Posterior cingulate gyrus (tissue), 11 donors: ENCODE data around the gene KCNT1.

ENCODE experiments used
- DNase-seq, 10 donors: peaks; one replicate each; pipeline versions ENCODE4 v3.0.0 to v3.0.0-alpha.2; 2020 to 2021; ENCODE audit warnings: mixed read lengths in 3 of 10
- intact Hi-C: fragments of 100-400 bp; cut with DNase I; formaldehyde crosslinking; loops from one replicate; pipeline ENCODE4 v1.15.1; 2023

The KCNT1 gene

GRCh38 chr9:135743021-135743420, 41.0 kb downstream of the KCNT1 start:
- no peak for DNase-seq
- intact Hi-C loops = no loop called here

- intact Hi-C loops = no loop called here
- peak in 1 of 10 donors; percentile 10 for DNase-seq
Measured at GRCh38 chr9:135743546-135744332, 41.8 kb downstream of the KCNT1 start.

DNA sequence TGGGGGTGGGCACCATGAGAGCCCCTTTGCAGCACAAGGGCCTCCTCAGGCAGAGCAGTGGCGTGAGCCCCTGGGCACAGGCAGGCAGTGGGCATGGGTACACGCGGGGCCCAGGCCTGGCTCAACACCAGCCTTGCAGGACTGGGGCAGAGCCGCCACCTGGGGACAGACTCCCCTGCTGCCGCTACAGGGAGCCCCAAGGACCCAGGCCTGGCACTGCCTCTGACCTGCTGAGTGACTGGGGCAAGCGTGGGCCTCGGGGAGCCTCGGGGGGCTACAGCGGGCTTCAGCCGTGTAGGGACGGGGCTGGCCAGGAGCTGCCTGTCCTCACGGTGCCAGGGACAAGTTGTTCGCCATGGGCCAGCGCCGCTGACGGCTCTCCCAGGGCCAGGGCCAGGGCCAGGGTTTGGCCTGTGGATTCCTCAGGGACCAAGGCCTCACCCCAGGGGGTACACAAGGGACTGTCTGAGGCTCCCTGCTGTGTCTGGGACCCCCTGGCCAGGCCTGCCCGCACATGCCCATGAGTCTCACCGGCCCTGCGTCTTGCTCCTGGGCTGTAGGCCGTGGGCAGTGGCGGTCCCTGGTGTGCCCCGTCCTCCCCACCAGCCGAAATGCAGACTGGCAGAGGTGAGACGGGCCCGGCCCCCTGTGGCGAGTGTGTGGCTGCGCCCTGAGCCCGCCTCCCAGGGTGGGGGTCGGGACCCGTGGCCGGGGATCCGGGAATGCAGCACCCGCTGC, 42.5 kb downstream of the KCNT1 start:
- no peak for DNase-seq
- intact Hi-C loops = no loop called here

- intact Hi-C loops = no loop called here
- DNase-seq = no peak
Measured at GRCh38 chr9:135745189-135745588, 43.2 kb downstream of the KCNT1 start.

DNA sequence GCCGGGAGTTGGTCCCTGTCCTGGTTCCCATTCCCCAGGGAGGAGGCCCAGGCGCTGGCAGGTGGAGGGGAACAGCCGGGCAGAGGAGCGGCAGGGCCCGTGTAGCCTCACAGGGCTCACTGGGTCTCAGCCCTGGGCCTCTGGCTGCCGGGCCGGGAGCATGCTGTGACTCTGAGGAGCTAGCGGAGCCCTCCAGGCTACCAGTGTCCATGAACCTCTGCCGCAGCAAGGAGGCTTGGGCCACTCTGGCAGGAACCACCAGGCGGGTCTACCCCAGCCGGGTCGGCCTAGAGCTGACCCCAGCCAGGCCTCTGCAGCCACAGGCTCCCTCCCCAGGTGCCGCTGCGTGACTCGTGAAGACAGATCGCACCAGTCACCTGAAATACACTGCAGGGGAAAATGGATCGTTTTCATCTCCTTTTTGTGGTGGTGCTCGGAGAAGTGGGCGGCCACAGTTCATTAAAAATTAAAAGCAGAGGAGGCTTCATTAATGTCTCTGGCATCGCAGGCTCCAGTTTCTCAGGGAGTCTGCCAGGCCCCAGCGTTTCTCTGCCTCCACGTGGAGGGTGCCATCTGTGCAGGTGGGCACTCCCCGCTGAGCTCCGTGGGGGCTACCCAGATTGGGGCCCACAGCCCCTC, 43.8 kb downstream of the KCNT1 start:
- DNase-seq = no peak
- intact Hi-C loops = no loop called here

GRCh38 chr9:135746565-135746964, 44.6 kb downstream of the KCNT1 start:
- intact Hi-C loops = no loop called here
- DNase-seq = no peak

DNA sequence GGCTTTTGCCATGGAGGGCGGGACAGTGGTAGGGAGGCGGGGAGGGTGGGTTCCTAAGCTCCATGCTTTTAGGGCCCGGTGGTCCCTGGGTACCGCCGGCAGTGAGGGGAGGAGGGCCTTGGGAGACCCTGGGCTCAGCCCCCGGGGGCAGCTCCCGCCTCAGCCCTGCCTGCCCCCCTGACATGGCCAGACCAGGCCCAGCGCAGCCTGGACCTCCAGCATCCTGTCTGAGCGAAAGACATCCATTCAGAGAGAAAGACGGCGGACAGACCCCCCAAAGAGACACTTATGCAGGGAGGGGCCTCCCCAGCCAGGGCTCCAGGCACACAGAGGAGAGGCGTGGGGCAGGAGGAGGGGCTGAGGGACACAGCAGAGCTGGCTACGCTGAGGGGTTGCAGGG, 45.3 kb downstream of the KCNT1 start:
- DNase-seq = no peak
- intact Hi-C loops = no loop called here

DNA sequence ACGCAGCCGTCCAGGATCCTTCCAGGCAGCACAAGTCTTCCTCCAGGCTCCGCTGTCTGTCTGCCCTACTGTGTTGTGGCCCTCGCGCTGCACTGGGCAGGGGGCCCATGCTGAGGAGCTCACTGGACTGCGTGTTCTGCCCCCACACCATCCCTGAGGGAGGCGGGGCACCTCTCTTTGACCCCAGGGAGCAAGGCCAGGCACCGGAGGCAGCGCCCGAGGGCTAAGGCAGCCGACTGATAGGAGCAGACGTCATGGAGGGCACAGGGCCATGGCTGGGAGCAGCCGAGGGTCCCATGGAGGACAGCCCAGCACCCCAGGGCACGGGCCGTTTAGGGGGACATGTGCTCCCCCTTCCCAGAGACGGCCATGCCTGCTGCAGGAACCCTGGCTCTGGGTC, 46.7 kb downstream of the KCNT1 start:
- intact Hi-C loops = no loop called here
- DNase-seq = no peak

DNA sequence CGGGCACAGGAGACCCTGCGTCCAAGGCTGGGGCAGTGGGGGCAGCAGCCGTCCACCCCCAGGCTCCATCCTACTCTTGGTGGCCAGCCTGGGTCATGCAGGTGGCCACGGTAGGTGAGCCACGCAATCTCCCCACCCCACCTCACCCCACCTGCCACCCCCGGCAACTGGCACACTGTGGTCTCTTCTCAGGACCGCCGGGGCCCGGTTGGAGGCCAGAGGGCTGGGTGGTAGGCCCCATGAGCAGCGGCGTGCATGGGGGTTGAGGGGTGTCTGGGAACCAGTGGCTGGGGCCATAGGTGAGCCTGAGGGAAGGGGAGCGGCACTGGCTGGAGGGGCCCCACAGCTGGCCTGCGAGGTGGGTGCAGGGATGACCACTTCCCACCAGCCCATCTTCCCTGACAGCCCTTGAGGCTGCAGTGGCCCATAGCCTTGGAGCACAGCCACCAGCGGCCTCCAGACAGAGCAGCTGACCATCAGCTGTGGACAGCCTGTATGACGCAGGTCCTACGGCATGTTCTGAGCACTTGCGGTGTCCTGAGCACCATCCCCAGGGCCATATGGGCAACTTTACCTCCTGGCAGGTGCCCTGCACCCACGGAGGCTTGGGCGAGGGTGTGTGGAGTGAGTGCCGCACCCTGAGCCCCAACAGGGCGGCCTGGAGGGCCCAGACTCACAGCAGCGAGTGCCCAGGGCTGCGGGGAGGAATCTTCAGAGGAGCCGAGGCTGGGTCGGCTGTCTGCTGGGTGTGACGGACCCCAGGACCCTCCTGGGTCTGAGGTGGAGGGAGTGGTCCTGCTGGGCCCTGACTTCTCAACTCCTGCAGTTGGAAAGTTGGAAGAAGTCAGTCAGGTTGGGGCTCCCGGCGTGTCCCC, 47.4 kb downstream of the KCNT1 start:
- no peak for DNase-seq
- intact Hi-C loops = no loop called here

GRCh38 chr9:135750786-135751185, 48.8 kb downstream of the KCNT1 start:
- intact Hi-C loops = no loop called here
- DNase-seq = no peak

- no peak for DNase-seq
- intact Hi-C loops = no loop called here
Measured at GRCh38 chr9:135751501-135751900, 49.5 kb downstream of the KCNT1 start.

GRCh38 chr9:135752281-135753204, 50.6 kb downstream of the KCNT1 start:
- DNase-seq = no peak
- intact Hi-C loops = no loop called here

GRCh38 chr9:135753391-135754105, 51.6 kb downstream of the KCNT1 start:
- intact Hi-C loops = no loop called here
- no peak for DNase-seq

- DNase-seq = no peak
- intact Hi-C loops = no loop called here
Measured at GRCh38 chr9:135756576-135756975, 54.6 kb downstream of the KCNT1 start.

- intact Hi-C loops = no loop called here
- no peak for DNase-seq
Measured at GRCh38 chr9:135757356-135757755, 55.4 kb downstream of the KCNT1 start.

GRCh38 chr9:135758056-135758455, 56.1 kb downstream of the KCNT1 start:
- no peak for DNase-seq
- intact Hi-C loops = no loop called here

DNA sequence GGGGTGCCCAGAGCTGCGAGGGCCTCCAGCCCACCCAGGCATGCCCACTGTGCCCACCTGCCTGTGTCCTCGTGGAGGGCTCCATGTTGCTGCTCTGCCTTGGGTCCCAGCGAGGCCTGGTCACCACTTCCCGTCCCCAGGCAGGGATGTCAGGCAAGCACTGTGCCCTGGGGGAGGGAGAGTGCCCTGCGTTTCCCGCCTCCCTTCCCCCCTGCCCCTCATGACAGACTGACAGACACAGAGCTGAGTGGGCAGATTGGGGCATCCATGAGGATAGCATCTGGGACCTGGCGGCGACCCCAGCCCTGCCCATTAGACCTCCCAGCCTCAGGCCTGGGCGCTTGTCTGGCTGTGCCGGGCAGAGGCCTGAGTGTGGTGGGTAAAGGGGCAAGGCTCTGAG, 56.9 kb downstream of the KCNT1 start:
- intact Hi-C loops = no loop called here
- DNase-seq = no peak

GRCh38 chr9:135759676-135760300, 57.8 kb downstream of the KCNT1 start:
- no peak for DNase-seq
- intact Hi-C loops = no loop called here

DNA sequence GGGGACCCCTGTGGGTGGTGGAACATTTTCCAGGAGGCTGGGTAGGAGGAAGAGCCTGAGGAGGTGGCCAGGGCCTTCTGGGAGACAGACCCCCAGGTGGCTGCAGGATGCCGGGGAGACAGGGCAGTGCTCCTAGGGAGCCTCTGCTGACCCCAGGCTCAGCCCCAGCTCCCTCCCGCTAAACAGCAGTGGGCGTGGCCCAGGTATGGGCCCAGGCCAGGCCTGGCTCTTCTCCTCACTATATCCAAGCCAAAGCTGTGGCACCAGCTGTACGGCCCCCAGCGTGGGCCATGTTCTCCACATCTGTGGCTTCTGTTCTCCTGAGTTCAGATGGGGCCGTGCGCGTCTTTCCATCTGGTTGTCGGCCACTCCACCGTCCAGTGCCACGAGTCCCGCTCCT, 58.5 kb downstream of the KCNT1 start:
- no peak for DNase-seq
- intact Hi-C loops = no loop called here
